RPMI7951 (cell line): ENCODE data around the gene EMILIN1. TPM values are rescaled to one million over a fixed set of nuclear protein-coding genes. Genes with fewer than 3 reads are reported as not detected.
"Not testable (repeated sequence)": the region's sequence is repeated elsewhere in the genome, so short reads cannot be mapped to it uniquely, and the experiment has no call there.

Experiments
- DNase-seq: peaks from one replicate; pipeline ENCODE4 v3.0.0-alpha.2; 2012; ENCODE audit warnings: low read depth
- total RNA-seq: library from RNA; depleted of rRNA; stranded (reverse); fragments of >200 nt; shearing (Covaris generic); gene quantifications from 2 replicates; pipeline ENCODE4 v1.2.3, GENCODE V29; 2014

EMILIN1 gene
- total RNA-seq, 1 experiment from 2014 or later, result 27.6 TPM

DNA sequence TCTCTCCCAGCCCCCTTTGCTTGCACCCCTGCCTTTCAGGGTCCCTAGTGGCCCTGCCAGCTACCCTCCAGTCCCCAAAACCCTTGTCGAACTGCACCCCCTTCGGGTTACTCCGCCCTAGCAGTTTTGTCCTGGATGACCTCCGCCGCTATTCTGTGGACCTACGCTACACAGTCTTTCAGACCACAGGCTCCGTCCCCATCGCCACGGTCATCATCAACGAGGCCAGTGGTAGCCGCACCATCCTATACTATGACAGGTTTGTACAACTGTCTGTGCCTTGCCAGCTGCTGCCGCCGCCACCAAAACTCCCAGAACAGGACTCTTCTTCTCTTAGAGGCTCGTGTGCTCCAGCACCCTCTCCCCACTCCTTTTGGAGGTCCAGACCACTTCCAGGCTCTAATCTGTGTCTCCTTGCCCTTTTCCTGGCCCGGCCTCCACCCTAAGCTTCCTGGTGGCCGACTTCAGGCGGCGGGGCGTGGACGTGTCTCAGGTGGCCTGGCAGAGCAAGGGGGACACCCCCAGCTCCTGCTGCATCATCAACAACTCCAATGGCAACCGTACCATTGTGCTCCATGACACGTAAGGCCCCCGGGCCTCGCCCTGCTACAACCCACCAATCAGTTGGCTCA is 16.1 kb downstream of the EMILIN1 start:
- no peak for DNase-seq

DNA sequence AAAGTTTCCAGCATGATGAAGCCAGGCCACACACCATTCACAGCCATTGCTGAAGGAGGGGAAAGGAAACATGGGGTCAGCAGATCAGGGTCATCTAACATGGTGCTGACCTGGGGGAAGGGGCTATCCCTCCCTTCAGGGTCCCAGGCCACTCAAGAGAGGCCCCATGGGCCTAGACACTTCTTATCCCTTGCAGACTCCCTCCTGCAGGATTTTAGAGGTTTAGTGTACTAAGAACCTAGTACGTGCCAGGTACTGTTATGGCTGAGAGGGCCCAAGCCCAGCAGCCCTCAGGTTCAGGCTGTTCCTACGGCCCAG is 17.0 kb downstream of the EMILIN1 start:
- DNase-seq, result no peak

DNA sequence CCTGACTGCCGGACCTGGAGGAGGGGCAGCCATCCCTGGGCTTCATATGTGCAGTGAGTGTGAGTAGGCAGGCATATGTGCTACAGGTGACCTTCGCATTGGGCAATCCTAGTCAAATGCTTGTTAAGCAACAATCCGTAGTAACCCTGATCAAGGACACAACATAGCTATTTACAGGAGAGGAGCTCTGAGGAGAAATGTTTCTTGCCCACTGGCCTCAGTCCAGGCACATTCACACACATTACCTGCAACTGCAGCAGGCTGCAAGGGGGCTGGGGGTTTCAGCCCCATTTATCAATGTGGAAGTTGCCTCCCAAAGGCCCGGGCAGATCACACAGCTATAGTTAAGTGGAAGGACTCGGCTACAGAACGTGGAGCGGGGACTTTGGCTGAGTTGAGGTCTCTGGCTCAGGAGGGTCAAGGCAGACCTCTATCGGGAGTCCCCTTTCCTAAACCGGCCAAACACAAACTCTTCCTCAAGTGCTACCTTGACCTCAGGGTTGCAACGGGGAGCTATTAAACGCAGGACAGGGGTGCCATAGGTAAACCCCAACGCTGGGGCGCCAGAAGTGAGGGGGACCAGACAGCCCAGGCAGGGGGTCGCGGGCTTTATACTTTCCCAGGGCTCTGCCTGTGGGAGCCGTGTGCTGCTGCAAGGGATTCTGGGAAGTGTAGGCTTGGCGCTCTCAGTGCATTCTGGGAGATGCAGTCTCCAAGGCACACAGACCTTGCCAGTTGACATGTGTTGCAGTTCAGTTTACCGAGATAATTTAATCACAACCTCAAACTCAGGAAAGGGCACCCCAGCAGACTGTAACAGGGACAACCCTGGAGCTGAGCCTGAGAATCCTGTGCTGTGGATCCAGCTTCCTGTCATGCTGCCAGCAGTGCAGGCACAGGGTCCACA is 17.6 kb downstream of the EMILIN1 start:
- peak; percentile 66 for DNase-seq

GRCh38 chr2:27096748-27097297 is 18.4 kb downstream of the EMILIN1 start:
- no peak for DNase-seq

DNA sequence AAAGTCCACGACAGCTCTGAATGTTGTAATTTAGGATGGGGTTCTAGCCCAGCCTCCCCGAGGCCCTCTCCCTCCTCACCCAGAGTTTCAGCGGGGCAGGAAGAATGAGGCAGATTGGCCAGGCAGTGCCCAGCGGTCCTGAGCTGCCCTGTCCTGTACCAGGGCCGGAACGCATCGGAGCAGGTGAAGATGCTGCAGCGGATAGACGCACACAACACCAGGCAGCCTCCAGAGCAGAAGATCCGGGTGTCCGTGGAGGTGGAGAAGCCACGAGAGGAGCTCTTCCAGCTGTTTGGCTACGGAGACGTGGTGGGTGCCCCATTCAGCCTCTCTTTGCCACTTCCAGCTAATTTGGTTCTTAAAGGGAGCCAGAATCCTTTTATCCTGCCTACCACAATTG is 18.9 kb downstream of the EMILIN1 start:
- DNase-seq, result no peak

DNA sequence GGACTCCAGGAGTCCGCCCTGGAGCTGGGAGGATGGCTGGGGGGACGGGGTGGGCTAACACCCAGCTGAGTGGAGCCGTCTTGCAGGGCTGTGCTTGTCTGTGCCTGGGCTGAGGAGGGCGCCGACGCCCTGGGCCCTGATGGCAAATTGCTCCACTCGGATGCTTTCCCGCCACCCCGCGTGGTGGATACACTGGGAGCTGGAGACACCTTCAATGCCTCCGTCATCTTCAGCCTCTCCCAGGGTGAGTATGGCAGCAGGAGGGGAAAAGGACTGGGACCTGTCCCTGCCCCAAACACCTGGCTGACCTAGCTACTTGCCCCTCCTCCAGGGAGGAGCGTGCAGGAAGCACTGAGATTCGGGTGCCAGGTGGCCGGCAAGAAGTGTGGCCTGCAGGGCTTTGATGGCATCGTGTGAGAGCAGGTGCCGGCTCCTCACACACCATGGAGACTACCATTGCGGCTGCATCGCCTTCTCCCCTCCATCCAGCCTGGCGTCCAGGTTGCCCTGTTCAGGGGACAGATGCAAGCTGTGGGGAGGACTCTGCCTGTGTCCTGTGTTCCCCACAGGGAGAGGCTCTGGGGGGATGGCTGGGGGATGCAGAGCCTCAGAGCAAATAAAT is 21.0 kb downstream of the EMILIN1 start:
- no peak for DNase-seq

DNA sequence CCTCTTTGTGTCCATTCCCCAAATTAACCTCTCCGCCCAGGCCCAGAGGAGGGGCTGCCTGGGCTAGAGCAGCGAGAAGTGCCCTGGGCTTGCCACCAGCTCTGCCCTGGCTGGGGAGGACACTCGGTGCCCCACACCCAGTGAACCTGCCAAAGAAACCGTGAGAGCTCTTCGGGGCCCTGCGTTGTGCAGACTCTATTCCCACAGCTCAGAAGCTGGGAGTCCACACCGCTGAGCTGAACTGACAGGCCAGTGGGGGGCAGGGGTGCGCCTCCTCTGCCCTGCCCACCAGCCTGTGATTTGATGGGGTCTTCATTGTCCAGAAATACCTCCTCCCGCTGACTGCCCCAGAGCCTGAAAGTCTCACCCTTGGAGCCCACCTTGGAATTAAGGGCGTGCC is 21.6 kb downstream of the EMILIN1 start:
- DNase-seq, result no peak

- DNase-seq, result no peak
Measured at GRCh38 chr2:27102329-27102728, 23.9 kb downstream of the EMILIN1 start.

- no peak for DNase-seq
Measured at GRCh38 chr2:27105981-27106380, 27.6 kb downstream of the EMILIN1 start.

DNA sequence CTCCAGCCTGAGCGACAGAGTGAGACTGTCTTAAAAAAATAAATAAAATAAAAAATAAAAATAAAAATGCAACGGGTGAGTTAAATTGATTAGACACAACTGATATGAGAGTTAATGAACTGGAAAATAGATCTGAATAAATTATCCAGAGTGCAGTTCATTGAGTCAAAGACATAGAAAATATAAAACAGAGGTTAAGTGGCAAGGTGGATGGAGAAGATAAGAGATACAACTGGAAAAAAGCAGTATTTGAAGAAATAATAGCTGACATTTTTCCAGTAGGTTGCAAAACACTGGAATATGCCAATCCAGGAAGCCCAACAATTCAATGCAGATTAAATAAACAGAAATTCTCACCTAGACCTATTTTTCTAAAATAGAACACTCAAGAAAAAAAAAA is 29.8 kb downstream of the EMILIN1 start:
- no peak for DNase-seq

- no peak for DNase-seq
Measured at GRCh38 chr2:27109083-27109482, 30.7 kb downstream of the EMILIN1 start.

- not testable (repeated sequence) for DNase-seq
Measured at GRCh38 chr2:27110603-27111352, 32.4 kb downstream of the EMILIN1 start.

DNA sequence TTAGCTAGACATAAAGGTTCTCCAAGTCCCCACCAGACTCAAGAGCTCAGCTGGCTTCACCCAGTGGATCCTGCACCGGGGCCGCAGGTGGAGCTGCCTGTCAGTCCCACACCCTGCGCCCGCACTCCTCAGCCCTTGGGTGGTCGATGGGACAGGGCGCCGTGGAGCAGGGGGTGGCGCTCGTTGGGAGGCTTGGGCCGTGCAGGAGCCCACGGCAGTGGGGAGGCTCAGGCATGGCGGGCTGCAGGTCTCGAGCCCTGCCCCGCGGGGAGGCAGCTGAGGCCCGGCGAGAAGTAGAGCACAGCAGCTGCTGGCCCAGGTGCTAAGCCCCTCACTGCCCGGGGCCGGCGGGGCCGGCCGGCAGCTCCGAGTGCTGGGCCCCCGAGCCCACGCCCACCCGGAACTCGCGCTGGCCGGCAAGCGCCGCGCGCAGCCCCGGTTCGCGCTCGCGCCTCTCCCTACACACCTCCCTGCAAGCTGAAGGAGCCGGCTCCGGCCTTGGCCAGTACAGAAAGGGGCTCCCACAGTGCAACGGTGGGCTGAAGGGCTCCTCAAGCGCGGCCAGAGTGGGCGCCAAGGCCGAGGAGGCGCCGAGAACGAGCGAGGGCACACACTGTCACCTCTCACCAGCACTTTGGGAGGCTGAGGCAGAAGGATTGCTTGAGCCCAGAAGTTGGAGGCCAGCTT is 33.1 kb downstream of the EMILIN1 start:
- not testable (repeated sequence) for DNase-seq

- no peak for DNase-seq
Measured at GRCh38 chr2:27115519-27115918, 37.1 kb downstream of the EMILIN1 start.

- no peak for DNase-seq
Measured at GRCh38 chr2:27117995-27118524, 39.6 kb downstream of the EMILIN1 start.

DNA sequence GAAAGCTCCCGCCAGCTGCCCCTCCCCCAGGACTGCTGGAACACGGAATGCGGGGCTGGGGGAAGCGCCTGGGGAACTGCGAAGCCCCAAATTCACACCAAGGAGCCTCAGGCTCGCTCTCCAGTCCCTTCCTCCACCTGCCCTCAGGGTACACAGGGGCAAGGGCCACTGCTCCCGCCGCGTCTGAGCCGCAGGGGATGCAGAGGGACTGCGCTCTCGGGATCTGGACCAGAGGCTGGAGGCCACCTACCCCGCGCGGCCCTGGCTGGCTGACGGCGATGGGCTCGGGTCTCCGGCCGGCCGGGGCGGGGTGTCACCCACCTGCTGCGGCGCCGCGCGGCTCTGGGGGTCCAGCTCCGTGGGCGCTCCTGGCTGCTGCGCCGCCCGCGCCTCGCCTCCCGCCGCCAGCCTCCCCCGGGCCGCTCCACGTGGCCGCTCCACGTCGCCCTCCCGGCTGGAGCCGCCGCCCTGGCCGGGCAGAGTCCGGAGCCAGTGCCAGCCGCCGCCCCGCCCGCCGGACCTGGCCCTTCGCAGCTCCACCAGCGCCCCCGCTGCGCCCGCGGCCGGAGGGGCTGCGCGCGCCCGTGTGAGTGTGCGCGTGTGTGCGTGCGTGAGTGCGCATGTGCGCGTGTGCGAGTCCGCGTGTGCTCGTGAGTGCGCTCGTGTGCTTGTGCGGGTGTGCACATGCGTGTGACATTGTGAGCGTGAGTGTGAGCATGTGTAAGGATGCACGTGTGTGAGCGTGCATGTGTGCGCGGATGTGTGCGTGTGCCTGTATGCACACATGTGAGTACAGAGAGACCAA is 40.3 kb downstream of the EMILIN1 start, which contains the start of gene CGREF1:
Gene CGREF1 (minus strand): TSS at position 604 of the 805 bp plus-strand sequence. CDS start 14,762 bp downstream, outside the sequence.
- no peak for DNase-seq

DNA sequence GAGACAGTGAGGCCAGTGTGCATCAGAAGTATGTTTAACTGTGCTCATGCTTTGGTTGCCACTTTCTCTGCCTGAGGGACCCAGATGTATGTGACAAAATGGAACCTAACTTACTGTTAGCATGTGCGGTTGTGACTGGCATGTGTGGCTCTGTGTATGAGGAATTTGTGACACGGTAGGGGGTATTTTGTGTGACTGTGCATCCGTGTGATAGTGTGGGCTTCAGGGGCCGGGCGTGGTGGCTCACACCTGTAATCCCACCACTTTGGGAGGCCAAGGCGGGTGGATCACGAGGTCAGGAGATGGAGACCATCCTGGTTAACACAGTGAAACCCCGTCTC is 40.9 kb downstream of the EMILIN1 start:
- not testable (repeated sequence) for DNase-seq

DNA sequence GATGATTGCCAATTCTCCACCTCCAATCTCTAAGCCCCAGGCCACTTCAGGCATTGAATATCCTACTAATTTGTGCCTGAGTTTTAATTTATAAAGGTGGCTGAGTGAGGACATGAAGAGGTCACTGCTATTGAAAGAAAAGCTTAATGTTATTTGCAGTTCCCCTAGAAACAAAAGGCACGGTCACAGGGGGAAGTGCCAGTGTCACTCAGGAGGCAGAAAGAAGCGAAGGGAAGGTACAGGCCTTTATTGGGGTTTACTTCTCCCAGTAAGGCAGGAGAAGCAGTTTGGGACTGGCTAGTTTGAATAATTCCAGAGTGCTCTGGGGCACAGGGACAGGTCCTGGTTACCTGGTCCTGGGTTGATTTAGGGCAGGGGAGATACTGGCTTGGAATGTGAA is 43.5 kb downstream of the EMILIN1 start:
- DNase-seq, result no peak

GRCh38 chr2:27122791-27123190 is 44.4 kb downstream of the EMILIN1 start:
- no peak for DNase-seq
